ENCODE data around the gene WDSUB1. TPM values are rescaled to one million over a fixed set of nuclear protein-coding genes. Genes with fewer than 3 reads are reported as not detected.
A peak's percentile ranks its signal among the peaks of the same experiment; 100 is the strongest.

Gene WDSUB1
- total and polyA plus RNA-seq, 3 donors from 2014 or later: 9.5 to 11.6 (median 10.2) TPM

- no peak overlapping the region for H3K27ac ChIP-seq
- TF ChIP-seq POLR2A (IDR thresholded peaks at IDR 0.05) (no peak), CTCF (IDR thresholded peaks at IDR 0.05) (no peak)
- H3K4me1 ChIP-seq: peaks cover 3% of the 10 kb centered on the region
- no peaks in the 10 kb centered on the region for H3K9me3 ChIP-seq
- no peak overlapping the region for H3K4me3 ChIP-seq
- intact Hi-C loops (cut with DNase I; ENCODE audit: low total_unique reads): no loop called here
- DNase-seq: no peak
- no peaks in the 10 kb centered on the region for H3K27me3 ChIP-seq
- no peaks in the 10 kb centered on the region for H3K36me3 ChIP-seq (ENCODE audit: low read depth, missing control alignments)
Observed at GRCh38 chr2:159287733-159288132, 1.2 kb upstream of the WDSUB1 start.

- 0 to 1% methylated on average over 27 to 34 of the region's 50 CpGs for WGBS, 2 donors
- Histone ChIP-seq H3K27ac (peak overlapping the region; percentile 88 to 97), H3K27me3 (no peaks in the 10 kb centered on the region), H3K36me3 (ENCODE audit: low read depth, missing control alignments) (no peaks in the 10 kb centered on the region), H3K4me3 (peak overlapping the region; percentile 92 to 98), H3K4me1 (peaks cover 3% of the 10 kb centered on the region), H3K9me3 (no peaks in the 10 kb centered on the region)
- peak; percentile 99 for DNase-seq
- intact Hi-C loops (cut with DNase I; ENCODE audit: low total_unique reads): no loop called here
- TF ChIP-seq POLR2A (IDR thresholded peaks at IDR 0.05) (no peak), CTCF (IDR thresholded peaks at IDR 0.05) (no peak)
Observed at GRCh38 chr2:159286709-159287441, 372 bp upstream of the WDSUB1 start.

- WGBS, 2 donors: 48 to 61% methylated on average over 11 of the region's 11 CpGs
- H3K27ac ChIP-seq: peak overlapping the region; percentile 88 to 97
- no peaks in the 10 kb centered on the region for H3K36me3 ChIP-seq (ENCODE audit: low read depth, missing control alignments)
- intact Hi-C loops (cut with DNase I; ENCODE audit: low total_unique reads): no loop called here
- DNase-seq: no peak
- H3K4me1 ChIP-seq: peaks cover 3% of the 10 kb centered on the region
- TF ChIP-seq CTCF (IDR thresholded peaks at IDR 0.05) (no peak), POLR2A (IDR thresholded peaks at IDR 0.05) (no peak)
- H3K9me3 ChIP-seq: no peaks in the 10 kb centered on the region
- peak overlapping the region; percentile 92 to 98 for H3K4me3 ChIP-seq
- no peaks in the 10 kb centered on the region for H3K27me3 ChIP-seq
Observed at GRCh38 chr2:159285433-159285832, 1.1 kb downstream of the WDSUB1 start.

GRCh38 chr2:159283529-159283928 is 3.0 kb downstream of the WDSUB1 start:
- H3K4me1 ChIP-seq: peaks cover 3% of the 10 kb centered on the region
- H3K36me3 ChIP-seq (ENCODE audit: low read depth, missing control alignments): no peaks in the 10 kb centered on the region
- H3K27me3 ChIP-seq: no peaks in the 10 kb centered on the region
- no peaks in the 10 kb centered on the region for H3K9me3 ChIP-seq
- intact Hi-C loops (cut with DNase I; ENCODE audit: low total_unique reads): no loop called here
- H3K4me3 ChIP-seq: no peak overlapping the region
- WGBS, 2 donors: 83 to 85% methylated on average over 6 of the region's 6 CpGs
- no peak overlapping the region for H3K27ac ChIP-seq
- TF ChIP-seq CTCF (IDR thresholded peaks at IDR 0.05) (no peak), POLR2A (IDR thresholded peaks at IDR 0.05) (no peak)
- DNase-seq: no peak

- Histone ChIP-seq H3K4me3 (no peak overlapping the region), H3K27ac (no peak overlapping the region), H3K36me3 (ENCODE audit: low read depth, missing control alignments) (no peaks in the 10 kb centered on the region), H3K9me3 (no peaks in the 10 kb centered on the region), H3K27me3 (no peaks in the 10 kb centered on the region), H3K4me1 (peaks cover 3% of the 10 kb centered on the region)
- TF ChIP-seq CTCF (IDR thresholded peaks at IDR 0.05) (no peak), POLR2A (IDR thresholded peaks at IDR 0.05) (no peak)
- no peak for DNase-seq
- 97% methylated on average over 6 of the region's 6 CpGs for WGBS, 2 donors
- intact Hi-C loops (cut with DNase I; ENCODE audit: low total_unique reads): no loop called here
Observed at GRCh38 chr2:159281002-159281401, 5.5 kb downstream of the WDSUB1 start.

Data from testis (tissue), 3 donors.